ENCODE results near the gene LIMCH1.

Gene LIMCH1

DNA sequence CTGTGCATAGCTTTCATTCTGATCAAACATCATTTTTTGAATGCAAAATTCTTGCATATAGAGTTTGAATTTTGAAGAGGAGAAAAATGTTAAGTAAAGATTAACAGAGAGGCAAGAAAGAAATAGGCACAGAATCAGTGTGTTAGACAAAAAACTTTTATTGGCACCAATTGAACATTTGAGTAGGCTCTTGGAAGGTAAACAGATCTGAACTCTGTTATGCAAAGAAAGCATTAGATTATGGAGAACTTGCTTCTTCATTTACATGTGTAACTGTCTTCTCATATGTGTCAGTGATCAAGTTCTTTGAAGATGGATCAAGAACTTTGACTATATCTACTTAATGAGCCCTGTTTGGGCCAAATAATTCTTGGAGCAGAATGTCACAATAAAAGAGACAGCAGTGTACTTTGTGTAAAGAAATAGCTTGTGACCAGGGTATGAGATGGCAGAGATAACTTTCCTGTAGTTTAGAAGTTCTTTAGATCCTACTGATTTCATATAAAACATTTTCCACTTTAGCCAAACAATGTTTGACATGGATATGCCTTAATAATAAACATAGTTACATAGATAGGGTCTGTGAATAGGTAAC is 61.3 kb downstream of the LIMCH1 start:
- Histone ChIP-seq H4K20me1 (ENCODE audit: insufficient read depth) (no peaks in the 10 kb centered on the region), H3K4me1 (ENCODE audit: low read depth, poor library complexity, severe bottlenecking) (no peaks in the 10 kb centered on the region), H3K27me3 (ENCODE audit: insufficient read depth, low read depth) (no peaks in the 10 kb centered on the region), H3K9ac (no peak overlapping the region), H3K79me2 (ENCODE audit: insufficient read depth, low read depth) (no peaks in the 10 kb centered on the region), H3K36me3 (ENCODE audit: insufficient read depth) (no peaks in the 10 kb centered on the region), H3K4me3 (IDR thresholded peaks at IDR 0.05; ENCODE audit: insufficient read depth, low read depth, low read length) (no peak overlapping the region), H2AFZ (ENCODE audit: low read depth) (no peak overlapping the region), H3K4me2 (no peak overlapping the region), H3K27ac (no peak overlapping the region)
- TF ChIP-seq, protein P1, sequence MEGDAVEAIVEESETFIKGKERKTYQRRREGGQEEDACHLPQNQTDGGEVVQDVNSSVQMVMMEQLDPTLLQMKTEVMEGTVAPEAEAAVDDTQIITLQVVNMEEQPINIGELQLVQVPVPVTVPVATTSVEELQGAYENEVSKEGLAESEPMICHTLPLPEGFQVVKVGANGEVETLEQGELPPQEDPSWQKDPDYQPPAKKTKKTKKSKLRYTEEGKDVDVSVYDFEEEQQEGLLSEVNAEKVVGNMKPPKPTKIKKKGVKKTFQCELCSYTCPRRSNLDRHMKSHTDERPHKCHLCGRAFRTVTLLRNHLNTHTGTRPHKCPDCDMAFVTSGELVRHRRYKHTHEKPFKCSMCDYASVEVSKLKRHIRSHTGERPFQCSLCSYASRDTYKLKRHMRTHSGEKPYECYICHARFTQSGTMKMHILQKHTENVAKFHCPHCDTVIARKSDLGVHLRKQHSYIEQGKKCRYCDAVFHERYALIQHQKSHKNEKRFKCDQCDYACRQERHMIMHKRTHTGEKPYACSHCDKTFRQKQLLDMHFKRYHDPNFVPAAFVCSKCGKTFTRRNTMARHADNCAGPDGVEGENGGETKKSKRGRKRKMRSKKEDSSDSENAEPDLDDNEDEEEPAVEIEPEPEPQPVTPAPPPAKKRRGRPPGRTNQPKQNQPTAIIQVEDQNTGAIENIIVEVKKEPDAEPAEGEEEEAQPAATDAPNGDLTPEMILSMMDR (conservative IDR thresholded peaks at IDR 0.05; ENCODE audit: low read depth, low read length) = no peak

DNA sequence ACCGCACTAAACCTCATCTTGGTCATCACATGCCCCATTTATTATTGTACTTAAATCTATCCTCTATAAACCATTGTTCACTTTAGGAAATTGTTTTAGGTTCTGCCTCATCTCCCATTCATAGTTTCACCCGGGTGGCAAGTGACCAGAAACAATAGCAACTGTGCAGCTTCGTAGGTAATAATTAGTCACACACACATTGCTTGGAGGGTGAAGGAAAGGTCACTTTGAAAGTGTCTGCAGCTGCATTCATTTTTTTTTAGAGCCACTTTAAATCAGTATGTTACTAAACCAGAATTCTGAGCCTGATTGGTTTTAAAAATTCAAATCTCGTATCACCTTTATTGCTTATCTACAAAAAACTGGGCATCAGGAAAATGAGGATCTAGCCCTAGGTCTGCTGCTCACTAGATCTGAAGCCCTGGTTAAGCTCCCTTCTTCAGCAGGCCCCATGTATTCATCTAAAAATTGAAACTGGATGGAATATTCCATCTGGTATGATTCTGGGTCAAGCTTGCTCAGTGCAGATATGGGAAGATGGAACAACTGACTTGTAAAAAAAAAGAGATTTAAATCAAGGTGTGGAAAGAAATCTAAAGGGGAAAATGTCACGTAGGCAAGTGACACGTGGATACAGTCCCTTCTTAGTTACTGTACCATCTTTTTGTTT is 62.4 kb downstream of the LIMCH1 start:
- TF ChIP-seq, protein P1 (conservative IDR thresholded peaks at IDR 0.05; ENCODE audit: low read depth, low read length) = no peak
- Histone ChIP-seq H3K79me2 (ENCODE audit: insufficient read depth, low read depth) (no peaks in the 10 kb centered on the region), H3K9ac (no peak overlapping the region), H3K4me1 (ENCODE audit: low read depth, poor library complexity, severe bottlenecking) (no peaks in the 10 kb centered on the region), H4K20me1 (ENCODE audit: insufficient read depth) (no peaks in the 10 kb centered on the region), H3K27ac (no peak overlapping the region), H2AFZ (ENCODE audit: low read depth) (no peak overlapping the region), H3K4me3 (IDR thresholded peaks at IDR 0.05; ENCODE audit: insufficient read depth, low read depth, low read length) (no peak overlapping the region), H3K4me2 (no peak overlapping the region), H3K36me3 (ENCODE audit: insufficient read depth) (no peaks in the 10 kb centered on the region), H3K27me3 (ENCODE audit: insufficient read depth, low read depth) (no peaks in the 10 kb centered on the region)

DNA sequence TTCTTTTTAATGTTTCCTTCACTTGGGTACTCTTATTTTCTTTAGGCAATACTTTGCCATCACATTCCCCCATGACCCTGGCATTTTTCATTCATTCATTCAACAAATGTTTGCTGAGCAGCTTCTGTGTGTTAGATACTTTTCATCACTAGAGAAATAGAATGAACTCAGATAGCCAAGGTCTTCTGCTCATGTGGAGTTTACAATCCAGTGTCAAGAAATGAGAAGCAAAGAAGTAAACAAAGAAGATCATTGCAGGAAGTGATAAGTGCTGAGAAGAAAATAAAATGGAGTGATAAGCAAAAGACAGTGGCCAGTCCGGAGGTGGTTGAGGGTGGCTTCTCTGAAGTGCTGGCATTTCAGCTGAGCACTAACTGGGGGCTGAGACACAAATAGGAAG is 63.1 kb downstream of the LIMCH1 start:
- Histone ChIP-seq H3K4me2 (no peak overlapping the region), H3K36me3 (ENCODE audit: insufficient read depth) (no peaks in the 10 kb centered on the region), H3K79me2 (ENCODE audit: insufficient read depth, low read depth) (no peaks in the 10 kb centered on the region), H3K4me1 (ENCODE audit: low read depth, poor library complexity, severe bottlenecking) (no peaks in the 10 kb centered on the region), H3K4me3 (IDR thresholded peaks at IDR 0.05; ENCODE audit: insufficient read depth, low read depth, low read length) (no peak overlapping the region), H3K27ac (no peak overlapping the region), H4K20me1 (ENCODE audit: insufficient read depth) (no peaks in the 10 kb centered on the region), H3K27me3 (ENCODE audit: insufficient read depth, low read depth) (no peaks in the 10 kb centered on the region), H3K9ac (no peak overlapping the region), H2AFZ (ENCODE audit: low read depth) (no peak overlapping the region)
- TF ChIP-seq, protein P1 (conservative IDR thresholded peaks at IDR 0.05; ENCODE audit: low read depth, low read length) = no peak

DNA sequence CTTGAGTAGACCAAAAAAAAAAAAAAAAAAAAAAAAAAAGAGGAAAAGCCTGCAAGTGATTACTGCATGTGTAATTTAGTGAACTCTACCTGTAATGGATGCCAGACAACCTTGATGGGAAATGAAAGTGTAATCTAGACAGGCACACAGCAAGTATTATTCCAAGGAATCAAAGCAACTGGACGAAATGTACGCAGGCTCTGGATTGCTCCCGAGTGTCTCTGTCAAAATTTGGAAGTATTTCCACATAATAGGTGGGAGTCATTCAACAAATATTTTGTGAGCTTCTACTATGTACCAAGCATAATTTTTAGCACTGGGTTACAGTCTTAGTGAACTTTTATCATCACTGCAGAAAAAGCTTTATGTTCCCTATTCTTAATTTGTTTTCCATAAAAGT is 64.2 kb downstream of the LIMCH1 start:
- no peaks in the 10 kb centered on the region for H3K36me3 ChIP-seq (ENCODE audit: insufficient read depth)
- H3K4me2 ChIP-seq = no peak overlapping the region
- no peak overlapping the region for H3K27ac ChIP-seq
- H3K27me3 ChIP-seq (ENCODE audit: insufficient read depth, low read depth) = no peaks in the 10 kb centered on the region
- TF ChIP-seq, protein P1 (conservative IDR thresholded peaks at IDR 0.05; ENCODE audit: low read depth, low read length) = no peak
- H3K79me2 ChIP-seq (ENCODE audit: insufficient read depth, low read depth) = no peaks in the 10 kb centered on the region
- no peak overlapping the region for H3K4me3 ChIP-seq (IDR thresholded peaks at IDR 0.05; ENCODE audit: insufficient read depth, low read depth, low read length)
- H4K20me1 ChIP-seq (ENCODE audit: insufficient read depth) = no peaks in the 10 kb centered on the region
- no peak overlapping the region for H3K9ac ChIP-seq
- no peak overlapping the region for H2AFZ ChIP-seq (ENCODE audit: low read depth)
- no peaks in the 10 kb centered on the region for H3K4me1 ChIP-seq (ENCODE audit: low read depth, poor library complexity, severe bottlenecking)
